Raji (cell line): ENCODE measurements around the gene ZNF385C.

Source experiments
- POLR2A ChIP-seq: IDR thresholded peaks from 2 replicates; pipeline ENCODE4 v1.6.1; 2011; ENCODE audit warnings: low read depth, low read length, control low read depth; ENCODE audit not compliant: insufficient read depth

ZNF385C gene

DNA sequence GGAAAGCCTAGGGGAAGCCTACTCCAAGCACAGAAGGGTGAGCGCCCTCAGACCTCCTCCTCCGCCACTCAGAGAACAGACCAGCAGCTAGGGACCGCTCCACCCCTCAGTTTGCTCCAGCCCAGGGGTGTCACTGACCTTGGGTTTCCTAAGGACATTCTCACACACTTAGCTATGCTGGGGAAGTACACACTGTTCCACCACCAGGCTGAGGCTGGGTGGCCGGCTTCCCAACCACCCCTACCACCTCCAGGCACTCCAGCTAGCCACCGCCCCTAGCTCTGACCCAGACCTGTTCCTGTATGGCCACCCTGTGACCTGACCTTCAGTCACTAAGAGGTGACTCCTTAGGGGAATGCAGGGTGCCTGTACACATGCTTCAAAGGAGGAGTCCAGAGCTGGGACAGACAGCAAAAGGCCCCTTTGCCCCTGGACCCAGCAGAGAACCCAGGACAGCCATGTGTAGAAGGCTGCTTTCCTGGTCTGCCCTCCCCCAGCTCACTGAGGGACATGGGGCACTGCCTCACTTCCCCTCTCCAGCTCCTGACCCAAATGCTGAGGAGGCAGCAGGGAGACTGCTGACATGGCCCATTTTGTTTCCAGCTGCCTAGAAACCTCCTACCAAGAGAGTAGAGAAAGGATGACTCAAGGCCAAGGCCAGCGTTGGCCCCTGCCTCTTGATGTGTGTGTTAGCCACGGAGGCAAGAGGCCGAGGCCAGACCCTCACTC is 31.0 kb upstream of the ZNF385C start:
- no peak for TF ChIP-seq POLR2A

DNA sequence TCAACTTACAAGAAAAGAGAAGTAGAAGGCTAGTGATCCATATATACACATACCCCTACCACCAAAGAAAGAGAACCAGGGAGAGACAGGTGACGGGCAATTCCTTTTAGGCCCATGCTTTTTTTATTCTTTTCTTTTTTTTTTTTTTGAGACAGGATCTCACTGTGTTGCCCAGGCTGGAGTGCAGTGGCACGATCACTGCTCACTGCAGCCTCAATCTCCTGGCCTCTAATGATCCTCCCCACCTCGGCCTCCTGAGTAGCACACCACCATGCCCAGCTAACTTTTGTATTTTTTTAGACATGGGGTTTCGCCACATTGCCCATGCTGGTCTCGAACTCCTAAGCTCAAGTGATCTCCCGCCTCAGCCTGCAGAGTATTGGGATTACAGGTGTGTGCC is 29.1 kb upstream of the ZNF385C start:
- no peak for TF ChIP-seq POLR2A

DNA sequence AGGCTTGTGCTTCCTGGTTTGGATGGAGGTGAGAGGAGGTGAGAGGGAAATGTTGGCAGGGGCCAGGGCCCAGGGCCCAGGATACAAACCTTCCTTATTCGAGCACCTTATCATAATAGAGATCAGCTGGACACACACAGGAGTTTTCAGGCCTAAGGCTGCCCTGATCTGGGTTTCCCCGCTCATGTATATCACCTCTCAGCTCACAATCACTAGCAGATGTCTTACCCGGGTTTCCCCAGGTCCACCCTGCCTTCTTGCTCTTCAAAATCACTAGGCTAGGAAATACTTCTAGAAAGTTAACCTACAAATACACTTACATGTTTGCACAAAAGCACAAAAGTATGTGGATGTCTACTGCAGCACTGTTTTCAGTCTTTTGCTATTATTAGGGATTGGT is 28.6 kb upstream of the ZNF385C start:
- TF ChIP-seq POLR2A, result no peak

DNA sequence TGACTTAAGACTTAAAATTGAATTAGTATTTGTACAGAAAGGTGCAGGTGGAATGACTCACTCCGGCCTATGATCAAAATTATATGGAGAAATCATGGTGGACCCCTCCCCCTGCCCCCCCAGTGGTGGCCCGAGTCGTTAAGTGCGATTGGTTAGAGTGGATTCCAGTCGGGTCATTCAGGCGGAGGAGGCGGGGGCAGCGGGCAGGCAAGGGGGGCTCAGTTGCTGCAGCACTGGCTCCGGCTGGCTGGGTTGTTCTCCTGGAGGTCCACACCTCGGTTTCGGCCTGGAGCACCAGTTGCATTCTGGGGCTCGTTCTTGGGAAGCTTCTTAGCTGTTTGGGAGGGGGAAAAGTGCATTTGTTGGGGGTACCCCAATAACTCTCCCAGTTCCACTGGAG is 27.3 kb upstream of the ZNF385C start:
- TF ChIP-seq POLR2A, result no peak

DNA sequence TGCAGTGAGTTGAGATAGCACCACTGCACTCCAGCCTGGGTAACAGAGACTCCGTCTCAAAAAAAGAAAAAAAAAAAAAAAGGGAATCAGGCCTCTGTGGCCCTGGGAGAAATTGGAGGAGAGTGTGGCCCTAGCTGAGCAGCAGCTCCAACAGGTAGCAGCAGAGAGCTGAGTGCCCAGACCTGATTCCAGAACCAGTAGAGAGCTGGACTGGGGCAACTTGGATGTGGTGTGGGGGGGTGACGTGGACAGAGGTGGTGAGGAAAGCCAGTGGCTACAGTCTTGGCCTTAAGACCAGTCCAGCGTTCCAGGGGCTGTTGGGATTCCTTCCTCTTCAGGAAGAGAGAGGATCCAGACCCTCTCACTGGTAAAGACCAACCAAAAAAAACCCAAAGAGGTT is 26.0 kb upstream of the ZNF385C start:
- TF ChIP-seq POLR2A, result no peak

DNA sequence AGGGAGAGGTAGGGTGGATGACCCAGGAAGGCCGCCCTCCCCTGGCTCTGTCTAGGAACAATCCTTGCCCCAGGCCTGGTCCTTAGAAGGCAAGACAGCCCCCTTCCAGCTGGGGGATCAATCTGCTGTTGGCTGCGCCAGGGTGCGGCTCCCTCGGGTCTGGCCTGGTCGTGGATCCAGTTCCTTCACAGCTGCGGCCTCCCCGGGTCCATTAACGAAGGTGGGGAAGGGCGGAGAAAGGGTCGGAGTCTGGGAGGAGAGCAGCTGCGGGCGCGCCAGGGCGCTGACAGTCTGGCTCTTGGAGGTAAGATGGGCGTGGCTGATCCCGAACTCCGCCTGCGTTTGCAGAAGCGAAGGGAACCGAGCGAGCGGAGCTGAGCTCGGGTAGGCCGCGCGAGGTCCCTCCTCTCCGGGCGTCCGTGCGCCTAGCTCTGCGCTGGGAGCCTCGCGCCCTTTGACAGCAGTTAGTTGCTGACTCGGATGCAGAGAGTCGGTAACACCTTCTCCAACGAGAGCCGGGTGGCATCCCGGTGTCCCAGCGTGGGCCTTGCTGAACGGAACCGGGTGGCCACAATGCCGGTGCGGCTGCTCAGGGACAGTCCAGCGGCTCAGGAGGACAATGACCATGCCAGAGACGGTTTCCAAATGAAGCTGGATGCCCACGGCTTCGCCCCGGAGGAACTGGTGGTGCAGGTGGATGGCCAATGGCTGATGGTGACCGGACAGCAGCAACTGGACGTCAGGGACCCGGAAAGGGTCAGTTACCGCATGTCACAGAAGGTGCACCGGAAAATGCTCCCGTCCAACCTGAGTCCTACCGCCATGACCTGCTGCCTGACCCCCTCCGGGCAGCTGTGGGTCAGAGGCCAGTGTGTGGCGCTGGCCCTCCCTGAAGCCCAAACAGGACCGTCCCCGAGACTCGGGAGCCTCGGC is 24.4 kb upstream of the ZNF385C start, which contains the start of gene HSPB9:
Gene HSPB9, plus strand, starts transcription at position 434 of the 933 bp plus-strand sequence. Its CDS starts 47 bp downstream, at position 481.
- no peak for TF ChIP-seq POLR2A

DNA sequence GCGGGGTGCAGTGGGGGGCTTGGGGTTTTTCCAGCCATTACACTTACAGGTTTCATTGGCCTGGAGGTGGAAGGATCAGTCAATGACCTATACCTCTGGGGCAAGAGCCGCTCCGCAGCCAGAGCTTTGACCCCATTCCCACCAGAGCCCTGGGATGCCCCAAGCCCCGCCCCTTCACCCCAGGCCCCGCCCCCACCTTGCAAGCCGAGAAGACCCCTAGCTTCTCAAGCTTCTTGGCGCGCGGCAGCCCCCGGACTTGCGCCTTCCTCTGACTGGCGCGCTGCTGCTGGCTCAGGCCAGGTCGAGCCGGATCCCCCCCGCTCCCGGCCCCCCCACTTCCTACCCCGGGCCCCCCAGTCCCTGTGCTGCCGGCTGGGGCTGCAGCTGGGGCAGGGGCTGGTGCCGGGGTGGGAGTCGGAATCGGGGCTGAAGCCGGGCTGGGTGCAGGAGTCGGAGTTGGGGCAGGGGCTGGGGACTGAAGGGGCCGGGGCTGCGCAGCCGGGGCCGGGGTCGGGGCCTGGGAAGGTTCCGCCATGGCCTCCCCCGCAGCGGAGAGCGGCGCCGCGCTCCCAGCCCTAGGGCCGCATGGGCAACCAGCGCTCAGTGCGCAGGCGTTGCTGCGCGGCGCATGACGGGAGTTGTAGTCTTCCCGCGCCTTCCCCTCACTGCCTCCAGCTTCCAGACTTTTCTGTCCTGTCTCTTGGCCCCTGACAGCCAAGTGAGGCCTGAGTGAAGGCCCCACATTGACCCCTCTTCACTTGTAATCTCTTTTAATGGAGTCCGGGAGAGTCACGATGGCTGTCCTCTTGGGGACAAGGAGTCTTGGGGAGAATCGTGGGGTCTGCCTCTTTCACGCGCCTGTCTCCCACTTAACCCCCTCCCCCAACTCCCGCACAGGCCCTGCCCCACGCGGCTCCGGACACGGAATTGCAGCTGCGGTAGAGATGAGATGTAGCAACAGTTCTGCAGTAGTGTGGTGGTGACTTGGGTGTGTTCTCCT is 22.8 kb upstream of the ZNF385C start, which contains the start of gene KAT2A:
Gene KAT2A, minus strand, starts transcription at position 598 of the 1,000 bp plus-strand sequence. Its CDS starts 63 bp downstream, at position 535.
- TF ChIP-seq POLR2A, result peak; percentile 87

DNA sequence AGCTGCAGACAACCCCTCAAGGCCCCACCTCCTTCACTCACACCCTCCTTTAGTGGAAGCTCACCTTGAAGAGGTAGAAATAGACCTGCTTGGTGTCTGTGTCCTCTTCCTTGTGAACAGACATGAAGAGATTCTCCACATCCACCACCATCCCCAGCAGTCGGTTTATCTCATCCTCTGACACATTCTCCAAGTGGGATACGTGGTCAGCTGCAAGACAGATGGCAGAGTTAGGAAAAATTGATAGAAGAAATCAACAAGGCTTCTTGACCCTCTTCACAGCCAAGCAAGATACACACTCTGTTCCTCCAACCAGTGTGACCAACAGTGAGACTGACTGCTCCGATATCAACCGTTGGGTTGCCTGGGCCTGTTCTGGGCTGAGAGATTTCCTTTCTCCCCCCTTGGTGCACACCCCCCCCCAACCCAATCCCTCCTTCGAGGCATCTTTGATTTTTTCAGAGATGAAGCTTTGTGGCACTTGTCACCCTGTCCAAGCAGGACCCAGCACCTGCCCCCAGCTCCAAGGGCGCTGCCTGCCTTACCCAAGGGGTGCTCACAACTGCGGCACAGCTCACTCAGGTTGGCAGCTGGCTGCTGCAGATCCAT is 22.0 kb upstream of the ZNF385C start:
- no peak for TF ChIP-seq POLR2A

DNA sequence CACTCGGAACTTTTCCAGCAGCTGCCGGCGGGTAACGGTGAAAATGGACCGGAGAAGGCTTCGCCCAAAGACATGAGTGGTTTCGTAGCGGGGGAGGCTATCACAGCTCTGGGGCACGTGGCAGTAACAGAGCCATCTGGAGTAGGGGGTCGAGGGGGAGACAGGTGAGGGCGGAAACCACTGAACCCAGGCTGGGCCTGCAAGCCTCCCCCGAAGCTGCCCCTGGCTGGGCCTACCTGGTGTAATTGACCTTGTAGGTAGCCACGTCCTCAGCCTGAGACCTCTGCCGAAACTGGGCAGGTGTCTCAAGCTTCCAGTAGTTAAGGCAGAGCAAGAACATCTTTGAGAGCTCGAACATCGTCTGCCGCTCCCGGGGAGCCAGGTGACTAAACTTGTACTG is 21.0 kb upstream of the ZNF385C start:
- TF ChIP-seq POLR2A, result no peak

DNA sequence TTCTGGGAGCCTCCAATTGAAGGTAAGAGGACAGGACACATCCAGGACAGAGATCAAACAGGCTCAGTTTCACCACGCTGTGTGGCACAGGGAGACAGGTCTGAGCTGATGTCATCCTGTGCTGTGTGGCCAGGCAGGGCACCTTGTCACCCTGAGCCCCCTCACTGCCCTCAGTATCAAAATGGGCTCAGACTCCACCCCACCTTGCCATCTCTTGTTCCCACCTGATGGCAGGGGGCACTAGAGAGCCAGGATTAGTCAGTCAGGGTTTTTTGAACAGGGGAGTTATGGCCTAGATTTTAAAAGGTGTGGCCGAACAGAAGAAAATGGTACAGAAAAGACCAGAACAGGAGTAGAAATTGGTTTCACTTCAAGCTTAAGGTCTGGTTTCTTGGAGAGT is 20.3 kb upstream of the ZNF385C start:
- TF ChIP-seq POLR2A, result no peak

DNA sequence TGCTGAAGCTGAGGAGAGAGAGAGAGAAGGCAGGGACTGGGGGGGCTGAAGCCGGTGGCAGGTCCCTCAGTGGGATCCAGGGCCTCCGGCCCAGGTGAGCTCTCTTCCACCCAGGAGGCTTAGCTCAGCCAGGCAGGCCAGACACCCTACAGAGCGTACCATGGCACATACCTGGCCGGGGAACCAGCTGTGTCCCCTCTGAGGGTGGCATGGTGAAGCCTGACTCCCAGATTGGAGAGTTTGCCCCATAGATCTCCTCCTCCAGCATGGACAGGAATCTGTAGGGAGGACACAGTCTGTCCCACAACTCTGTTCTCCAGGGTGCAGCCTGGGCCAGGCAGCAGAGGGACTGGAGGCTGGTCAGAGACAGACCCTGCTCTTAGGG is 19.8 kb upstream of the ZNF385C start:
- TF ChIP-seq POLR2A, result no peak

DNA sequence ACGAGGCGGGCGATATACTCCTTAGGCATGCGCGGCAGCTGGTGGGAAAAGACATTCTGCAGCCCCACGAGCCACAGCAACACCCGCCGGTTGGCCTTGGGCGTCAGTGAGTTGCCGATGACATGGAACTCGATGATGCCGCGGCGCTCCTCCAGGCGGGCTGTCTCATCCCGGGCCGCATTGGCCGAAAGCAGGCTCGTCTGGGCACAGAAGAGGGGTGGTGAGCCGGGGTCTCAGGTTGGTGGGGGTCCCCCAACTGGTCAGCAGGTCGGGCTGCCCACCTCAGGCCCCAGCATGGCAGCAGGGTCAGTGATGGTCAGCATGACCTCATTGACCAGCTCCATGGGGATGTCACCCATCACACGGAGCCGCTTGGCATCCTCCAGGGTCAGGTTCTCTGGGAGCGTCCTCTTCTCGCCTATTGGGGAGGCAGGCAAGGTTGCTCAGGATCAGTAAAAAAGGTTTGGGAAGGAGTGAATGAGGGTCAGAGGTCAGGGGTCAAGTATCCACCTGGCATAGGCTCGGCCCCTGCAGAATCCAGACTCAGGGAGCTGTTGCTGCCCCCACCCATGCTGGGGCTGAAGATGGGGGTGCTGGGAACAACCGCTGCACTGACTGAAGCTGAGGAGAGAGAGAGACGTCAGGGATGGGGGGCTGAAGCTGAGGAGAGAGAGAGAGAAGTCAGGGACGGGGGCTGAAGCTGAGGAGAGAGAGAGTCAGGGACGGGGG is 19.3 kb upstream of the ZNF385C start:
- no peak for TF ChIP-seq POLR2A

DNA sequence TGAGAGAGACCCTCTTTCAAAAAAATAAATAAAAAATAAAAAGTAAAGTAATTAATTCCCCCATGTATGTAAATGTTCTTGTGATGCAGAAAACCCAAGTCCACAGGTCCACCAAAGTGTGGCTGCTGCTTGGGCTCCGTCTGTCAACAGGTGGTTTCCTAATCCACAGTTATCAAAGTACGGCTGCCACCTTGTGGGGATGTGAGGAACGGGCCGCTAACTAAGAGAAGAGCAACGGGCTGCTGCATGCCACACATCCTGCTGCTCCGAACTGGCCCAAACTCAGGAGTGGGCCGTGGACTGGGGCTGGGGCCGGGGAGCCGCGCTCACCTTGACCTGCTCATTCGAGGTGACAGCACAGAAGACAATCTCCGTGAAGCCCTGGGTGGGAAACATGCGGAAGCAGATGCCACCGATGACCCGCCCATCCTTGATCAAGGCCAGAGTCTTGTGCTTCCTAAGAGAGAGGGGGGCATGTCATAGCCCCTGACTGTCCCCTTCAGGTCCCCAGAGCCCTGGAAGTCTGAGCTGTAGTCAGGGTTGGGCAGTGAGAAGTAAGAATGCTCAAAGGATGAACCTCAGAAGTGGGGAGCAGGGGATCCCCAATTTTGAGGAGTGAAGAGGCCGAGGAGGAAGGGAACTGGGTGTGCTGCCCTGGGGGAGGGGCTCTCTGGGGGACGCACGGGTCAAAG is 18.6 kb upstream of the ZNF385C start:
- TF ChIP-seq POLR2A, result no peak
